Esophagus muscularis mucosa (tissue), 4 donors: ENCODE measurements around the gene YPEL2. TPM values are rescaled to one million over a fixed set of nuclear protein-coding genes. Genes with fewer than 3 reads are reported as not detected.

Experiments used
- DNase-seq: peaks from one replicate; pipeline ENCODE4 v3.0.0-alpha.2; 2017; ENCODE audit errors: extremely low spot score
- H3K27ac ChIP-seq, 4 donors: fragments of 200-600 bp; sonication (generic); replicated peaks in 1 of 4; 1 replicate in 3 of 4; 2 replicates in 1 of 4; pipeline ENCODE4 v1.5.1; 2016 to 2019; ENCODE audit warnings: mild to moderate bottlenecking in 1 of 4
- H3K27me3 ChIP-seq, 4 donors: fragments of 200-600 bp; sonication (generic); one replicate each; pipeline versions ENCODE4 v1.5.1 to v1.6.0; 2016 to 2019
- H3K36me3 ChIP-seq, 4 donors: fragments of 200-600 bp; sonication (generic); one replicate each; pipeline ENCODE4 v1.5.1; 2016 to 2019
- H3K4me1 ChIP-seq, 4 donors: fragments of 200-600 bp; sonication (generic); one replicate each; pipeline ENCODE4 v1.5.1; 2016 to 2019
- H3K4me3 ChIP-seq, 4 donors: fragments of 200-600 bp; sonication (generic); 1 replicate in 2 of 4; 2 replicates in 2 of 4; pipeline ENCODE4 v1.5.1; 2016 to 2019; ENCODE audit warnings: mild to moderate bottlenecking in 4 of 4, moderate library complexity in 1 of 4
- H3K9me3 ChIP-seq, 4 donors: fragments of 200-600 bp; sonication (generic); 1 replicate in 3 of 4; 2 replicates in 1 of 4; pipeline ENCODE4 v1.5.1; 2016 to 2019
- EP300 ChIP-seq: sonication (generic); formaldehyde crosslinking; IDR thresholded peaks from one replicate; pipeline ENCODE4 v1.6.1; 2017; ENCODE audit warnings: antibody characterized with exemption
- POLR2A ChIP-seq: fragments of 450-650 bp; IDR thresholded peaks from one replicate; pipeline ENCODE4 v1.6.1; 2017; ENCODE audit warnings: antibody characterized with exemption, moderate library complexity, mild to moderate bottlenecking, low read depth
- POLR2AphosphoS5 ChIP-seq, 2 donors: sonication (generic); formaldehyde crosslinking; IDR thresholded peaks; one replicate each; pipeline ENCODE4 v1.6.1; 2017; ENCODE audit warnings: antibody characterized with exemption in 2 of 2
- WGBS: methylation state at CpG from one replicate; pipeline ENCODE4 v1.1.5; 2018; 5-methylcytosine and 5-hydroxymethylcytosine counted together
- intact Hi-C: fragments of 100-400 bp; cut with DNase I; formaldehyde crosslinking; loops from one replicate; pipeline ENCODE4 v1.15.1; 2023
- total RNA-seq, 4 donors: library from RNA; depleted of rRNA; stranded (reverse); fragments of >200 nt; gene quantifications; one replicate each; pipeline versions ENCODE4 v1.1.0 to v1.2.1, GENCODE V29; 2016
- TF ChIP-seq, protein P1 (sequence below), 3 experiments: fragments of 200-600 bp in 2 of 3; fragments of 450-650 bp in 1 of 3; sonication (generic) in 2 of 3; IDR thresholded peaks; one replicate each; pipeline ENCODE4 v1.5.1; 2017 to 2019; ENCODE audit warnings: antibody characterized with exemption in 3 of 3, mild to moderate bottlenecking in 2 of 3, moderate library complexity in 1 of 3

YPEL2 gene
- total RNA-seq, 4 donors from 2014 or later: 27.7 to 62.9 (median 28.8) TPM

DNA sequence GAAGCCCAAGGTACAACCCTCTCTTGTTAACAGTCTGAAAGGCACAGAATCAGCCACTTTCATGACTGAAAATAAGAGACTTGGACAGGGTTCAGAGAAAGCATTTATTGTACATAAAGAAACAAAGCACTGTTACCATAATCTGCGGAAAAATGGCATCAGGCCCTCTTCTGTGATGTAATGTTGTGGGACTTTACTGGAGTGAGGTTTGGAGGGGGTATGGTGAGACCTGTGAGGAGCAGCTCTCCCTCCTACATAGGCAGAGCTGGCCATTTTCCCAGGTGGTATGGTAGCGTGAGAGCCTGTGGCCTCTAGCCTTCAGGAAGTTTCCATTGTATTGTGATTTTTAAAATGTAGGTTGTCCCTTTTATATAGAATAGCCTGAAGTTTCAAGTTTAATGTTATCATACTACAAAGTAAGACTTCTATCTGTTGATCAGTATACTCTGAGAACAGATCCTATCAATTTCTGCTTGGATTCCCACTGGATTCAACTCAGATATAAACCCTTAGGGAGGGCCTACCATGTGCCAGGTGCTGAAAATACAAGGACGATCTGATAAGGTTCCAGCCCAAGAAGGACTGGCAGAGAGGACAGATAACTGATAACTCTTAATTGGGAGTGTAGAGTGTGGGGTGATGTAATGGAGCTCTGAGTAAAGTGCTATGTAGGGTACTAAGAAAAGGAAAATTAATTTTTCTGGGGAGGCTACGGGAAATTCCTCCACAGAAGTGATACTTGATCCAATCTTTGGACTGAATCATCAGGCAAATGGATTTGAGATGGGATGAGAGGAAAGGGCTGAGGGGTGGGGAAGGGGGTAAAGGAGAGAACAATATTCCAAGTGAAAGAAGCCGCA is 4.1 kb upstream of the YPEL2 start:
- no peaks in the 10 kb centered on the region for H3K27me3 ChIP-seq
- 80% methylated on average over 5 of the region's 5 CpGs for WGBS
- H3K36me3 ChIP-seq: no peaks in the 10 kb centered on the region
- no peak for TF ChIP-seq POLR2AphosphoS5 (IDR thresholded peaks at IDR 0.05)
- TF ChIP-seq POLR2A: no peak
- TF ChIP-seq, protein P1, sequence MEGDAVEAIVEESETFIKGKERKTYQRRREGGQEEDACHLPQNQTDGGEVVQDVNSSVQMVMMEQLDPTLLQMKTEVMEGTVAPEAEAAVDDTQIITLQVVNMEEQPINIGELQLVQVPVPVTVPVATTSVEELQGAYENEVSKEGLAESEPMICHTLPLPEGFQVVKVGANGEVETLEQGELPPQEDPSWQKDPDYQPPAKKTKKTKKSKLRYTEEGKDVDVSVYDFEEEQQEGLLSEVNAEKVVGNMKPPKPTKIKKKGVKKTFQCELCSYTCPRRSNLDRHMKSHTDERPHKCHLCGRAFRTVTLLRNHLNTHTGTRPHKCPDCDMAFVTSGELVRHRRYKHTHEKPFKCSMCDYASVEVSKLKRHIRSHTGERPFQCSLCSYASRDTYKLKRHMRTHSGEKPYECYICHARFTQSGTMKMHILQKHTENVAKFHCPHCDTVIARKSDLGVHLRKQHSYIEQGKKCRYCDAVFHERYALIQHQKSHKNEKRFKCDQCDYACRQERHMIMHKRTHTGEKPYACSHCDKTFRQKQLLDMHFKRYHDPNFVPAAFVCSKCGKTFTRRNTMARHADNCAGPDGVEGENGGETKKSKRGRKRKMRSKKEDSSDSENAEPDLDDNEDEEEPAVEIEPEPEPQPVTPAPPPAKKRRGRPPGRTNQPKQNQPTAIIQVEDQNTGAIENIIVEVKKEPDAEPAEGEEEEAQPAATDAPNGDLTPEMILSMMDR (IDR thresholded peaks at IDR 0.05): no peak
- no peak for TF ChIP-seq EP300
- intact Hi-C loops: no loop called here
- H3K4me1 ChIP-seq: peaks cover 28 to 35% (median 33%) of the 10 kb centered on the region in 4 donors
- H3K4me3 ChIP-seq: no peak overlapping the region
- H3K27ac ChIP-seq: no peak overlapping the region
- DNase-seq: no peak
- H3K9me3 ChIP-seq: no peaks in the 10 kb centered on the region

DNA sequence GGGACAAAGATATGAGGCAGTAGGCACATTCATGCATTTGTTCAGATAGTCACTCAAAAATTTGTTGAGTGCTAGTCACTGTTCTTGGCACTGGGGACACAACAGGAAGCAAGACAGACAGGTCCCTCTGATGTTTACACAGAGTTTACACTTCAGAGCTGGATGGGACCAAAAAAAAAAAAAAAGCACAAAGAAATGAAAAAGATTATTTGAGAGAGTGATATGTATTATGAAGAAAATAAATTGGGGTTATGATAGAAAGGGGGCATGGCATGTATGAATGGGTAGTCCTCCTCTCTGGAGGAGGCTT is 3.5 kb upstream of the YPEL2 start:
- H3K36me3 ChIP-seq: no peaks in the 10 kb centered on the region
- intact Hi-C loops: no loop called here
- no peak overlapping the region for H3K27ac ChIP-seq
- no peaks in the 10 kb centered on the region for H3K9me3 ChIP-seq
- H3K4me1 ChIP-seq: peaks cover 28 to 38% (median 35%) of the 10 kb centered on the region in 4 donors
- no peak for DNase-seq
- H3K27me3 ChIP-seq: no peaks in the 10 kb centered on the region
- TF ChIP-seq POLR2A: no peak
- no peak for TF ChIP-seq EP300
- TF ChIP-seq, protein P1 (IDR thresholded peaks at IDR 0.05): no peak
- TF ChIP-seq POLR2AphosphoS5 (IDR thresholded peaks at IDR 0.05): no peak
- H3K4me3 ChIP-seq: no peak overlapping the region

DNA sequence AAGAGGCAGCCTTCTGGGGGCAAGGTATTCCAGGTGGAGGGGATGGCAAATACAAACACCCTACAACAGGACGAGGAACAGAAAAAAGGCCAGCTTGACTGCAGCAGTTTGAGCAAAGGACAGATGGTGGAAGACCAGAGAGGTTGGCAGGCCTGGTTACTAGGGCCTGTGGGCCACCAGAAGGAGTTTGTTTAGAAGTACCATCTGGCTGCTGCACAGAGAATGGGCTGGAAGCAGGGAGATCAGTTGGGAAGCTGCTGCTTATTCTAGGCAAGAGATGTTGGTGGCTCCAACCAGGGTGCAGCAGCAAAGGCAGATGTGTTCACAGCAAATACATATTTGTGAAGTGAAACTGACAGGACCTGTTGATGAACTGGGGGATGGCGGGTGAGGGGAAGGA is 2.9 kb upstream of the YPEL2 start:
- TF ChIP-seq EP300 (no peak), POLR2A (no peak), POLR2AphosphoS5 (IDR thresholded peaks at IDR 0.05) (no peak)
- TF ChIP-seq, protein P1 (IDR thresholded peaks at IDR 0.05): no peak
- Histone ChIP-seq H3K4me1 (peaks cover 33 to 45% (median 42%) of the 10 kb centered on the region in 4 donors), H3K27me3 (no peaks in the 10 kb centered on the region), H3K27ac (peak overlapping the region; percentile 15 to 97 (median 90)), H3K9me3 (no peaks in the 10 kb centered on the region), H3K4me3 (no peak overlapping the region), H3K36me3 (no peaks in the 10 kb centered on the region)
- intact Hi-C loops: no loop called here
- 83% methylated on average over 2 of the region's 2 CpGs for WGBS
- DNase-seq: no peak

DNA sequence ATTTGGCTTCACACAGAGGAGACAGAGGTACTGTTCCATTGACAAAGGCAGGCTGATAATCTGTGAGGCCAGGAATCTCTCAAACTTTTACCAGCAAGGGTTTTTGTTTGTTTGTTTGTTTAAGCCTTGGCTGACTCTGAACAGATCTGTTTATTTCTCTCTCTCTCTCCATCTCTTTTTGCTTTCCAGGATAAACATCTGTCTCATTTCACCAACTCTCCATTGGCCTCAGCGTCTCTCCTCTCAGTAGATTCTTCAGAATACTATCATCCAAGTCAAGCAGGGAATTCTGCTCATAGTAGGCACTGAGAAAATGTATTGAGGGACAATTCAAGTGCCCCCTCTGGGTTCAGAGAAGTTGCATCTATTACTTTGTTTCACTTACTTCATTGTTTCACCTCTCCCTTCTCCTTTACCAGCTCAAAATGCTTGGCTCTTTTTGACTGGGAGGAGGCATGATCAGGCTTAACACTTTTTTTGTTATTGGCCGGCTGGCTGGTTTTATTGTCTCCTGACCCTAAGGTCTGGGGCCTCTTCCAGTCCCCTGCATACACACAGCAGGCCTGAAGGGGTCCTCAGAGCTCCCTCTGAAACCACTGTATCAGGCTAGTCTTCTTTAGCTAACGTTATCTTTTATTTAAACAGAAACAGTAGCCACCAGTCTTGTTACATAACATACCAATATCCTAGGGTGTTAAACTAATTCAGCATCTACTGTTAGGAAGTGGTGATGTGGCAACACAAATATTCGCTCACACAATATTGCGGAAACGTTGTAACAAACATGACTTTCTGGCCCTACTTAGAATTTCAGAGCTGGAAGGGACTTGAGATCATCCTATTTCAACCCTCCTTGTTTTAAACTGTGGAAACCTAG is 2.0 kb upstream of the YPEL2 start:
- Histone ChIP-seq H3K27me3 (no peaks in the 10 kb centered on the region), H3K9me3 (no peaks in the 10 kb centered on the region), H3K36me3 (no peaks in the 10 kb centered on the region), H3K27ac (peak overlapping the region; percentile 90 to 97 (median 93)), H3K4me3 (no peak overlapping the region), H3K4me1 (peaks cover 41 to 53% (median 50%) of the 10 kb centered on the region in 4 donors)
- 9% methylated on average over 6 of the region's 6 CpGs for WGBS
- intact Hi-C loops: loop anchor here (1.0 to 5.0 kb wide), 2 partner anchors 43 to 112 kb away; no protein-coding TSS in a partner anchor
- DNase-seq: no peak
- TF ChIP-seq POLR2A (no peak), POLR2AphosphoS5 (IDR thresholded peaks at IDR 0.05) (peak; percentile 45 to 69), EP300 (no peak)
- TF ChIP-seq, protein P1 (IDR thresholded peaks at IDR 0.05): peak; percentile 83 to 90 (median 87)
